Spleen (tissue), 11 donors: Measurements from ENCODE around the gene MRPS7. TPM values are rescaled to one million over a fixed set of nuclear protein-coding genes. Genes with fewer than 3 reads are reported as not detected.

Experiments
- DNase-seq: peaks from one replicate; pipeline ENCODE4 v3.0.0-alpha.2; 2020
- H3K27ac ChIP-seq, 8 donors: fragments of 200-600 bp; sonication (generic) in 7 of 8; 1 replicate in 4 of 8; 2 replicates in 4 of 8; pipeline versions ENCODE4 v1.5.0 to v1.8.0; 2016 to 2021; ENCODE audit warnings: inconsistent platforms in 4 of 8, mild to moderate bottlenecking in 4 of 8, moderate library complexity in 1 of 8
- H3K27me3 ChIP-seq, 7 donors: fragments of 200-600 bp; sonication (generic) in 6 of 7; replicated peaks in 1 of 7; 1 replicate in 4 of 7; 2 replicates in 3 of 7; pipeline versions ENCODE4 v1.5.0 to v1.8.0; 2016 to 2021; ENCODE audit warnings: inconsistent platforms in 3 of 7, mild to moderate bottlenecking in 1 of 7
- H3K36me3 ChIP-seq, 6 donors: fragments of 200-600 bp; sonication (generic) in 5 of 6; 1 replicate in 4 of 6; 2 replicates in 2 of 6; pipeline versions ENCODE4 v1.5.0 to v1.8.0; 2016 to 2021; ENCODE audit warnings: inconsistent platforms in 2 of 6
- H3K4me1 ChIP-seq, 6 donors: fragments of 200-600 bp; sonication (generic) in 5 of 6; 1 replicate in 3 of 6; 2 replicates in 3 of 6; pipeline versions ENCODE4 v1.5.0 to v1.8.0; 2016 to 2021; ENCODE audit warnings: inconsistent platforms in 3 of 6
- H3K4me3 ChIP-seq, 8 donors: fragments of 200-600 bp; sonication (generic) in 7 of 8; 1 replicate in 4 of 8; 2 replicates in 4 of 8; pipeline versions ENCODE4 v1.5.0 to v1.8.0; 2016 to 2021; ENCODE audit warnings: inconsistent platforms in 4 of 8, mild to moderate bottlenecking in 4 of 8, moderate library complexity in 2 of 8
- H3K9me3 ChIP-seq, 8 donors: fragments of 200-600 bp; sonication (generic) in 7 of 8; 1 replicate in 4 of 8; 2 replicates in 4 of 8; pipeline versions ENCODE4 v1.5.0 to v1.8.0; 2016 to 2021; ENCODE audit warnings: inconsistent platforms in 4 of 8
- POLR2A ChIP-seq, 3 donors: fragments of 450-650 bp; IDR thresholded peaks; one replicate each; pipeline ENCODE4 v1.5.1; 2017; ENCODE audit warnings: antibody characterized with exemption in 3 of 3, mild to moderate bottlenecking in 1 of 3
- POLR2AphosphoS5 ChIP-seq, 3 donors: sonication (generic); formaldehyde crosslinking; IDR thresholded peaks; one replicate each; pipeline ENCODE4 v1.5.1; 2017; ENCODE audit warnings: antibody characterized with exemption in 3 of 3
- WGBS, 5 donors: extraction: QIAGEN DNeasy Blood & Tissue Kit in 3 of 5; methylation state at CpG; one replicate each; pipeline versions ENCODE4 v1.1.5 to v1.1.7; 2013 to 2018; 5-methylcytosine and 5-hydroxymethylcytosine counted together
- intact Hi-C: fragments of 100-400 bp; cut with DNase I; formaldehyde crosslinking; loops from one replicate; pipeline ENCODE4 v1.15.0; 2023; ENCODE audit warnings: low total_unique reads
- polyA plus RNA-seq, 3 donors: library from polyadenylated mRNA; stranded (reverse); fragments of 200-250 nt; gene quantifications; one replicate each; pipeline ENCODE4 v1.2.1, GENCODE V29; 2013
- total RNA-seq, 7 donors: library from RNA; depleted of rRNA in 3 of 7; stranded (reverse); fragments of >200 nt in 3 of 7; fragmentation: NEBNext Ultra II Directional in 4 of 7; extraction: Animal tissue kit (Norgen Biotek cat#: 25700) in 4 of 7; gene quantifications; one replicate each; pipeline versions ENCODE4 v1.1.0 to v1.2.1, GENCODE V29; 2016 to 2021
- TF ChIP-seq, protein P1 (sequence below), 11 experiments: fragments of 200-600 bp in 7 of 11; fragments of 450-650 bp in 4 of 11; sonication (generic) in 4 of 11; IDR thresholded peaks in 8 of 11; conservative IDR thresholded peaks in 3 of 11; 1 replicate in 7 of 11; 2 replicates in 4 of 11; pipeline versions ENCODE4 v1.4.0 to v1.8.0; 2016 to 2021; ENCODE audit warnings: antibody characterized with exemption in 11 of 11, inconsistent platforms in 4 of 11, mild to moderate bottlenecking in 1 of 11
- donor health status: healthy with polysubstance abuse.
- donor health status: DM: no; HTN: no; CAD: no; lungs with moderate emphysema.
- donor health status: DM: no; HTN: no; CAD: no.
- donor health status: Bipolar disorder and iron deficiency.
- donor health status: healthy.
- donor health status: DM: no; HTN: no; CAD: no.
- donor health status: DM: yes; HTN: yes; CAD: no.

Gene MRPS7
- total and polyA plus RNA-seq, 10 donors = 32.2 to 62.7 (median 36.0) TPM

DNA sequence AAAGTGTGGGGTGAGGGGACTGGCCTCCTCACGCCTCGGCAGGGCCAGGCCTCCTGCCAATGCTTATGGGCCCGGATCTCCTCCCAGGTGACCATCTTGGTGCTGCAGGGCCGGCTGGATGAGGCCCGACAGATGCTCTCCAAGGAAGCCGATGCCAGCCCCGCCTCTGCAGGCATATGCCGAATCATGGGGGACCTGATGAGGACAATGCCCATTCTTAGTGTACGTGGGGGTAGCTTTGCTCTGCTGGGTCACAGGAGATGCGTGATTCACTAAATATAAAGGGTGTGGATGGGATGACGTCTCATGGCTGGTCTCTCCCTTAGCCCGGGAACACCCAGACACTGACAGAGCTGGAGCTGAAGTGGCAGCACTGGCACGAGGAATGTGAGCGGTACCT is 36.7 kb upstream of the MRPS7 start:
- Histone ChIP-seq H3K4me3 (no peak overlapping the region), H3K27ac (no peak overlapping the region), H3K9me3 (no peaks in the 10 kb centered on the region), H3K4me1 (peaks cover 0 to 24% (median 10%) of the 10 kb centered on the region in 6 donors), H3K36me3 (peaks cover 0 to 98% (median 78%) of the 10 kb centered on the region in 6 donors), H3K27me3 (no peaks in the 10 kb centered on the region)
- no peak for DNase-seq
- intact Hi-C loops = no loop called here
- TF ChIP-seq, protein P1, sequence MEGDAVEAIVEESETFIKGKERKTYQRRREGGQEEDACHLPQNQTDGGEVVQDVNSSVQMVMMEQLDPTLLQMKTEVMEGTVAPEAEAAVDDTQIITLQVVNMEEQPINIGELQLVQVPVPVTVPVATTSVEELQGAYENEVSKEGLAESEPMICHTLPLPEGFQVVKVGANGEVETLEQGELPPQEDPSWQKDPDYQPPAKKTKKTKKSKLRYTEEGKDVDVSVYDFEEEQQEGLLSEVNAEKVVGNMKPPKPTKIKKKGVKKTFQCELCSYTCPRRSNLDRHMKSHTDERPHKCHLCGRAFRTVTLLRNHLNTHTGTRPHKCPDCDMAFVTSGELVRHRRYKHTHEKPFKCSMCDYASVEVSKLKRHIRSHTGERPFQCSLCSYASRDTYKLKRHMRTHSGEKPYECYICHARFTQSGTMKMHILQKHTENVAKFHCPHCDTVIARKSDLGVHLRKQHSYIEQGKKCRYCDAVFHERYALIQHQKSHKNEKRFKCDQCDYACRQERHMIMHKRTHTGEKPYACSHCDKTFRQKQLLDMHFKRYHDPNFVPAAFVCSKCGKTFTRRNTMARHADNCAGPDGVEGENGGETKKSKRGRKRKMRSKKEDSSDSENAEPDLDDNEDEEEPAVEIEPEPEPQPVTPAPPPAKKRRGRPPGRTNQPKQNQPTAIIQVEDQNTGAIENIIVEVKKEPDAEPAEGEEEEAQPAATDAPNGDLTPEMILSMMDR (IDR thresholded peaks at IDR 0.05 in 8 of 11, conservative IDR thresholded peaks at IDR 0.05 in 3 of 11) = no peak
- peak in 1 of 3 donors; percentile 43 for TF ChIP-seq POLR2AphosphoS5 (IDR thresholded peaks at IDR 0.05)
- WGBS, 5 donors = 80 to 88% (median 86%) methylated on average over 9 to 14 of the region's 14 CpGs

DNA sequence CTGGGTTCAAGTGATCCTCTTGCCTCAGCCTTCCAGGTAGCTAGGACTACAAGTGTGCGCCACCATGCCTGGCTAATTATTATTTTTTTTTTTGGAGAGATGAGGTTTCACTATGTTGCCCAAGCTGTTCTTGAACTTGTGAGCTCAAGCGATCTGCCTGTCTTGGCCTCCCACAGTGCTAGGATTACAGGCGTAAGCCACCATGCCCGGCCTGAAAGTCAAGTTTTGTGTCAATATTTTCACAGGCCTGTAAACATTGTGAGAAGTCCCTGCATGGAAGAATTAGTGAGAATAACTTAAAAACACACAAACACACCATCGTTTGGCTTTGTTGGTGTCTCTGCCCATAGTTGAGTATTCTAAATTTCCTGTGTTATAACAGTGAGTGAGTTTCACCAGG is 34.0 kb upstream of the MRPS7 start:
- Histone ChIP-seq H3K4me3 (no peak overlapping the region), H3K9me3 (no peaks in the 10 kb centered on the region), H3K4me1 (peaks cover 0 to 24% (median 10%) of the 10 kb centered on the region in 6 donors), H3K36me3 (peaks cover 0 to 98% (median 89%) of the 10 kb centered on the region in 6 donors), H3K27ac (peak overlapping the region in 4 of 8 donors; percentile 41 to 80 (median 72)), H3K27me3 (no peaks in the 10 kb centered on the region)
- no peak for DNase-seq
- TF ChIP-seq POLR2A (IDR thresholded peaks at IDR 0.05) (no peak), POLR2AphosphoS5 (IDR thresholded peaks at IDR 0.05) (no peak)
- TF ChIP-seq, protein P1 (IDR thresholded peaks at IDR 0.05 in 8 of 11, conservative IDR thresholded peaks at IDR 0.05 in 3 of 11) = no peak
- intact Hi-C loops = no loop called here
- WGBS, 5 donors = 75 to 90% (median 85%) methylated on average over 5 of the region's 5 CpGs

- Histone ChIP-seq H3K36me3 (peaks cover 0 to 98% (median 89%) of the 10 kb centered on the region in 6 donors), H3K27me3 (no peaks in the 10 kb centered on the region), H3K4me1 (peaks cover 0 to 24% (median 10%) of the 10 kb centered on the region in 6 donors), H3K27ac (peak overlapping the region in 7 of 8 donors; percentile 12 to 80 (median 58)), H3K4me3 (no peak overlapping the region), H3K9me3 (no peaks in the 10 kb centered on the region)
- intact Hi-C loops = no loop called here
- no peak for DNase-seq
- TF ChIP-seq POLR2A (IDR thresholded peaks at IDR 0.05) (no peak), POLR2AphosphoS5 (IDR thresholded peaks at IDR 0.05) (peak in 1 of 3 donors; percentile 58)
- 35 to 49% (median 42%) methylated on average over 2 of the region's 2 CpGs for WGBS, 5 donors
Observed at GRCh38 chr17:75228305-75228704, 33.4 kb upstream of the MRPS7 start.

- no peak overlapping the region for H3K4me3 ChIP-seq
- no peaks in the 10 kb centered on the region for H3K27me3 ChIP-seq
- H3K27ac ChIP-seq = peak overlapping the region in 7 of 8 donors; percentile 12 to 80 (median 58)
- intact Hi-C loops = no loop called here
- peaks cover 0 to 98% (median 88%) of the 10 kb centered on the region in 6 donors for H3K36me3 ChIP-seq
- DNase-seq = no peak
- no peak for TF ChIP-seq POLR2AphosphoS5 (IDR thresholded peaks at IDR 0.05)
- TF ChIP-seq, protein P1 (IDR thresholded peaks at IDR 0.05 in 8 of 11, conservative IDR thresholded peaks at IDR 0.05 in 3 of 11) = no peak
- TF ChIP-seq POLR2A (IDR thresholded peaks at IDR 0.05) = no peak
- WGBS, 5 donors = 34 to 57% (median 44%) methylated on average over 4 of the region's 4 CpGs
- peaks cover 0 to 24% (median 10%) of the 10 kb centered on the region in 6 donors for H3K4me1 ChIP-seq
- no peaks in the 10 kb centered on the region for H3K9me3 ChIP-seq
Observed at GRCh38 chr17:75228847-75229246, 32.8 kb upstream of the MRPS7 start.
